ENCODE results near the gene UCK1.

The UCK1 gene

DNA sequence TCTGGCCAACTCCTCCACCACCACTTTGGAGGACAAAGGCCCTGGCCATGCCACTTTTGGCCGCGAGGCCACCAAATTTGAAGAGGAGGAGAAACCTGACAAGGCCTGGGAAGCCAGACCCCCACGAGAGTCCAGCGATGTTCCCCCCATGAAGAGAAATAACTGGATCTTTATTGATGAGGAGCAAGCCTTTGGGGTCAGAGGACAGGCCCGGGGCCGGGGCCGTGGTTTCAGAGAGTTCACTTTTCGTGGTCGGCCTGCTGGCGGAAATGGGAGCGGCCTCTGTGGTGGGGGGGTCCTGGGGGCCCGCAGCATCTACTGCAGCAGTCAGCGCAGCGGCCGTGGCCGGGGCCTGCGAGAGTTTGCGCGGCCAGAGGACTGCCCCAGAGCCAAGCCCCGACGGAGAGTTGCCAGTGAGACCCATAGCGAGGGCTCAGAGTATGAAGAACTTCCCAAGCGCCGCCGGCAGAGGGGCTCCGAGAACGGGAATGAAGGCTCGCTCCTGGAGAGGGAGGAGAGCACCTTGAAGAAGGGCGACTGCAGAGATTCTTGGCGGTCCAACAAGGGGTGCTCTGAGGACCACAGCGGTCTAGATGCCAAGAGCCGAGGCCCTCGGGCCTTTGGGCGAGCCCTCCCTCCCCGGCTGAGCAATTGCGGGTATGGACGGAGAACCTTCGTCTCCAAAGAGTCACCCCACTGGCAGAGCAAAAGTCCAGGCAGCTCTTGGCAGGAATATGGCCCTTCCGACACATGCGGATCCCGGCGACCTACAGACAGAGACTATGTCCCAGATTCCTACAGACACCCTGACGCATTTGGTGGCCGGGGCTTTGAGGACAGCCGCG lies 55.7 kb downstream of the UCK1 start:
- no peak for DNase-seq

DNA sequence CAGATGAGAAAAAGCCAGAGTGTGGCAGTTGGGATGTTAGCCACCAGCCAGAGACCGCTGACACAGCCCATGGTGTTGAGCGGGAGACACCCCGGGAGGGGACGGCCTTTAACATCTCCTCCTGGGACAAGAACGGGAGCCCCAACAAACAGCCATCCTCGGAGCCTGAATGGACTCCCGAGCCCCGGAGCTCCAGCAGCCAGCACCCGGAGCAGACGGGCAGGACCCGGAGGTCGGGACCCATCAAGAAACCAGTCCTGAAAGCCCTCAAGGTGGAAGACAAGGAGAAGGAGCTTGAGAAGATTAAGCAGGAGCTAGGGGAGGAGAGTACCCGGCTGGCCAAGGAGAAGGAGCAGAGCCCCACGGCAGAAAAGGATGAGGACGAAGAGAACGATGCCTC lies 56.4 kb downstream of the UCK1 start:
- no peak for DNase-seq

DNA sequence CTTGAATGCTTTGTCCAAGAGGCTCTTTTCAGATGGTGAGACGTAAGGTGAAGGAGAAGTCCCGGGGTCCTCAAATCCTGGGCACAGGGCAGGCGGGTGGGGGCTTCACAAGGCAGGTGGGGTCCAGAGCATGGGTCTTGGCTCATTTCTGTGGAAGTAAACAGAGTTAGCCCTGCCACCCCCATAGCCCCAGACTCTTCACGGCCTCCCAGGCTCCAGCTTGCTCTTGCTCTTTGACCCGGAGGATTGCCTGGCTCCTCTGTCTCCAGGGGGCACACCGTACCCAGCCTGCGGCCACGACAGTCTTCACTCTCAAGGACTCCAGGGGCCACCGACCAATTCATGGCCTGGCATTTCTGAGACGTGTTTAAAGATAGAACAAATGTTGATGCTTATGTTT lies 57.2 kb downstream of the UCK1 start:
- no peak for DNase-seq

Data from NCI-H2227 treated with DMSO at 0.1 percent for 48 hours (cell line).